Fibroblast of villous mesenchyme (primary cell): ENCODE measurements around the gene ZFAND3. TPM values are rescaled to one million over a fixed set of nuclear protein-coding genes. Genes with fewer than 3 reads are reported as not detected.

Experiments
- DNase-seq: peaks from one replicate; pipeline ENCODE4 v3.0.0-alpha.2; 2010; ENCODE audit warnings: low read depth
- H3K4me3 ChIP-seq: 2 replicates; pipeline ENCODE4 v1.5.1; 2011; ENCODE audit warnings: low read depth, mild to moderate bottlenecking, low read length
- CTCF ChIP-seq: IDR thresholded peaks from 2 replicates; pipeline ENCODE4 v1.5.1; 2012; ENCODE audit warnings: low read depth, mild to moderate bottlenecking, low read length; ENCODE audit not compliant: insufficient read depth
- total RNA-seq: library from RNA; depleted of rRNA; stranded (reverse); fragments of >200 nt; gene quantifications from 2 replicates; pipeline ENCODE4 v1.2.3, GENCODE V29; 2012

Gene ZFAND3
- total RNA-seq, 1 donor = 20.3 TPM

GRCh38 chr6:38158762-38159350, 339.3 kb downstream of the ZFAND3 start:
- no peak for DNase-seq
- H3K4me3 ChIP-seq = no peak overlapping the region
- no peak for TF ChIP-seq CTCF

DNA sequence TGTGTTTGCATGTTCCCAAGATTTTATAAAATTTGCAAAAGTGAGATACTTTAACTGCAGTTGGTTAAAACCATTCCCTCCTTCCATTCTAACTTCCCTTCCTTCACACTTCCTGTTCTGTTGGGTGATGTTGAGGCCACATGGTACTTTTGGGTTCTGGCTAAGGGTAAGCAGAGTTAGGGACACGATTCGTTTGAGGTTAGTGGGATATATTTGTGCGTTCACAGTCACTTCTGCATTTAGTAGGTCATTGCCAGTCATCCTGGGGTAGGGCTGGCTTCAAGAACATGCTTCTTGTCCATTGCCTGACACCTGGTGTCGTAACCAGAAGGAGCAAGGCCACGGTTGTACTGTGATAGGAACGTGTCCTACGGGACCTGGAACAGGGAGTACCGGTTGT, 340.1 kb downstream of the ZFAND3 start:
- H3K4me3 ChIP-seq = no peak overlapping the region
- DNase-seq = no peak
- TF ChIP-seq CTCF = no peak

DNA sequence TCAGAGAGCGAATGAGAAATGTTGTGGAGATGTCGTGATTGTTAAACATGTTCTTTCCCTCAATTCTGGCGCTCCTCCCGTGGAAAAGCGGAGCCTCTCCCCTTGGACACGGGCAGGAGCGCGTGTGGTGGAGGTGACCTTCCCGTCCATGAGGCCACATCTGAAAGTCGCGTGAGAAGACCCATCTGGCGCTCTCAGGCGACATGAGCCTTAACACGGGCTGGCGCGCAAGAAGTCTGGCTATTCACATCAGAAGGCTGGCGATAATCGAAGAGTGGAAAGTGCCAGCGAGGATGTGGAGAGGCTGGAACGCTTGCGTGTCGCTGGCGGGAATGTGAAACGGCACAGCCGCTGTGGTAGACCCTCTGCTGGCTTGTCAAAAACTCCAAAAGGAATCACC, 341.3 kb downstream of the ZFAND3 start:
- no peak for DNase-seq
- TF ChIP-seq CTCF = no peak
- no peak overlapping the region for H3K4me3 ChIP-seq

DNA sequence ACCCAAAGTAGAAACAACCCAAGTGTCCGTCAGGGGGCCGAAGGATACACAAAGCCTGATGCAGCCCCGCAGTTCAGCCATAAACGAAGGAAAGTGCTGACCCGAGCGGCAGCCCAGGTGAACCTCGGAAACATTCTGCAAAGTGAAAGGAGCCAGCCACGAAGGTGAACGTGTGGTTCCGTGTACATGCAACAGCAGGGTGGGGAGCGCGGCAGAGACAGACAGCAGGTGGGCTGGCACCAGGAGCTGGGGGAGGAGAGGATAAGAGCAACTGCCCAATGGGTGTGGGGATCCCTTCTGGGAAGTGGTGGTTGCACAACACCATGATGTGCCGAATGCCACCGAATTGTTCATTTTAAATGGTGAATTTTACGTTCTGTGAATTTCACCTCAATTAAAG, 341.8 kb downstream of the ZFAND3 start:
- H3K4me3 ChIP-seq = no peak overlapping the region
- no peak for TF ChIP-seq CTCF
- no peak for DNase-seq

DNA sequence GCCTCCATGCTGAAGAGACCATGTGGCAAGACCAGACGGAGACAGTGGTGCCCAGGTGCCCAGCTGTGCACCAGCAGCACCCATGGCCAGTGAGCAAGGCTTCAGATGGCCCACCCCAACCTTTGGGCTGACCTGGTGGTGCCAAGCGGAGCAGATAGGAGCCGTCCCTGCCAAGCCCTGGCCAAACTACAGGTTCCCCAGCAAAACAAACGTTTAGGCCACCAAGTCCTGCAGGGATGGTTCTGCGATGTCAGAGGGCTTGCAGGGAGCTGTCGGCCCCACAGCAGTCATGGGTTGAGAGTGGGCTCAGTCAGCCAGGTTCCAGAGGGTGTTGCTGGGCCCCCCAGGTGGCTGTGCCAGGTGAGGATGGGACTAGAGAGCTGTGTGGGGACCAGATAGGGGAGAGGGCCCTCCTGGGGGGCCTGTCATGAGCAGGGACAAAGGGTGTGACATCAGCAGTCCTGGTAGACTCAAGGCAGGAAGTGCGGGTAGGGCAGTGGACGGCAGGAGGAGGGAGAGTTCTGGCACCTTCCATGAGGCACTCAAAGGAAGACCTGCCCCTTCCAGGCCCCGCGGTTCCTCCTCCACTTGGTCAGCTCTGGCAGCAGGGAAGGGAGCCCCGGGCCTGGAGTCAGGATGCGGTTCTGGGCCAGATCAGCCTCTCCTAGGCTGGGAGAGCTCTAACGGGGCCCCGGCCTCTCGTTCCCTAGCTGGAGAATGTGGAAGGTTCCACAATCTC, 342.4 kb downstream of the ZFAND3 start:
- no peak for DNase-seq
- TF ChIP-seq CTCF = no peak
- no peak overlapping the region for H3K4me3 ChIP-seq

GRCh38 chr6:38162493-38163185, 343.1 kb downstream of the ZFAND3 start:
- no peak for TF ChIP-seq CTCF

More at GRCh38 chr6:38162493-38163185, 343.1 kb downstream of the ZFAND3 start:
- DNase-seq = no peak
- no peak overlapping the region for H3K4me3 ChIP-seq
